SK-N-DZ (cell line): ENCODE data around the gene RAMACL. TPM values are rescaled to one million over a fixed set of nuclear protein-coding genes. Genes with fewer than 3 reads are reported as not detected.
"Not testable (repeated sequence)": the region's sequence is repeated elsewhere in the genome, so short reads cannot be mapped to it uniquely, and the experiment has no call there.

ENCODE experiments used
- DNase-seq: peaks from one replicate; pipeline ENCODE4 v3.0.0-alpha.2; 2015; ENCODE audit warnings: low spot score
- polyA plus RNA-seq, 2 experiments: library from polyadenylated mRNA; depleted of rRNA; stranded (reverse); fragments of >200 nt; gene quantifications; 2 replicates each; pipeline ENCODE4 v1.2.3, GENCODE V29; 2014

Gene RAMACL
- 0.19 and 0.39 TPM in 2 replicates for polyA plus RNA-seq (2014; cell fraction: cytosol; rRNA removed)
- polyA plus RNA-seq (2014; cell fraction: nucleus; rRNA removed) = 0.38 and 1.1 TPM in 2 replicates

- peak; percentile 57 for DNase-seq
These were observed at the start of gene RAMACL for GRCh38 chr6:166586424-166587156. Gene RAMACL, minus strand, starts transcription at chr6:166586678. Its CDS starts 201 bp downstream, at chr6:166586477.

- no peak for DNase-seq
These were observed 48.8 kb upstream of the RAMACL start for GRCh38 chr6:166635013-166635970.

GRCh38 chr6:166634581-166634980 is 48.1 kb upstream of the RAMACL start:
- not testable (repeated sequence) for DNase-seq

- no peak for DNase-seq
These were observed 47.5 kb upstream of the RAMACL start for GRCh38 chr6:166633732-166634535.

GRCh38 chr6:166632731-166633130 is 46.3 kb upstream of the RAMACL start:
- DNase-seq = no peak

- no peak for DNase-seq
These were observed 44.0 kb upstream of the RAMACL start for GRCh38 chr6:166630462-166630861.

- DNase-seq = no peak
These were observed 43.1 kb upstream of the RAMACL start for GRCh38 chr6:166629628-166630027.

GRCh38 chr6:166627875-166628801 is 41.7 kb upstream of the RAMACL start:
- peak; percentile 81 for DNase-seq

- DNase-seq = peak; percentile 99
These were observed 40.8 kb upstream of the RAMACL start, which contains the start of gene RPS6KA2 for GRCh38 chr6:166627033-166627874. Gene RPS6KA2, minus strand, starts transcription at chr6:166627251. Its CDS starts 232 bp downstream, at chr6:166627019.

GRCh38 chr6:166626177-166627032 is 39.9 kb upstream of the RAMACL start:
- peak; percentile 35 for DNase-seq

- no peak for DNase-seq
These were observed 38.9 kb upstream of the RAMACL start for GRCh38 chr6:166625356-166625755.

GRCh38 chr6:166624275-166624674 is 37.8 kb upstream of the RAMACL start:
- DNase-seq = no peak

- DNase-seq = no peak
These were observed 36.8 kb upstream of the RAMACL start for GRCh38 chr6:166623318-166623717.

GRCh38 chr6:166621114-166621540 is 34.6 kb upstream of the RAMACL start:
- no peak for DNase-seq

- DNase-seq = no peak
These were observed 34.1 kb upstream of the RAMACL start for GRCh38 chr6:166620478-166621113.

- DNase-seq = no peak
These were observed 33.4 kb upstream of the RAMACL start for GRCh38 chr6:166619912-166620311.

GRCh38 chr6:166618866-166619761 is 32.6 kb upstream of the RAMACL start:
- DNase-seq = no peak
